ENCODE data around the gene PTGR2. TPM values are rescaled to one million over a fixed set of nuclear protein-coding genes. Genes with fewer than 3 reads are reported as not detected.
"Not testable (repeated sequence)": the region's sequence is repeated elsewhere in the genome, so short reads cannot be mapped to it uniquely, and the experiment has no call there.

PTGR2 gene
- total RNA-seq, 1 experiment from 2014 or later, result 17.1 TPM

DNA sequence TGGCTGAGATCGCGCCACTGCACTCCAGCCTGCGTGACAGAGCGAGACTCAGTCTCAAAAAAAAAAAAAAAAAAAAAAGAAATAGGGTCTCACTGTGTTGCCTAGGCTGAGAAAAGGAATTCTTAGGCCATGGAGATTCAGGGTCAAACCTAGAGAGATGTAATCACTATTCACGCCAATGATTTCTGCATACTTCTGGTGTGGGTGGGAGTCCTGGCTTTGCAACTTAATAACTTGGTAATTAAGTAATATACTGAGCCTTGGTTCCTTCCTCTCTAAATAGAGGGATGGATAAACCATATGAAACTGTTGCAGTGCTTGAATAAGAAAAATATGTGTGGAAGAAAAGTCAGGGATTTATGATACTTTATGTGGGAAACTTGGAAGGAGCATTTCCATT is 37.7 kb downstream of the PTGR2 start:
- in situ Hi-C loops (cut with HindIII; ENCODE audit: low pct_unique_long_range_greater_than_20kb, low sequenced_read_pairs), result no loop called here
- intact Hi-C loops (cut with micrococcal nuclease; ENCODE audit: unreplicated experiment), result no loop called here
- TF ChIP-seq TCF7L2 (IDR thresholded peaks at IDR 0.05; ENCODE audit: low read depth, low read length) (no peak), REST (IDR thresholded peaks at IDR 0.05; ENCODE audit: insufficient read depth in 1 of 2, low read depth in 2 of 2, low read length in 1 of 2) (no peak), POLR2AphosphoS5 (IDR thresholded peaks at IDR 0.05; ENCODE audit: low read depth, low read length) (no peak), CTCF (IDR thresholded peaks at IDR 0.05) (no peak), SIN3A (IDR thresholded peaks at IDR 0.05; ENCODE audit: borderline replicate concordance, insufficient read depth, low read depth, low read length) (no peak)
- Histone ChIP-seq H3K4me1 (ENCODE audit: control insufficient read depth, insufficient read depth, low read length) (peaks cover 13% of the 10 kb centered on the region; the same call in 1 of the 2 replicates), H3K36me3 (ENCODE audit: control insufficient read depth, insufficient read depth, low read length) (peaks cover 15% of the 10 kb centered on the region), H3K27ac (ENCODE audit: low read length) (peak overlapping the region; percentile 95), H3K27me3 (ENCODE audit: control insufficient read depth, insufficient read depth, low read length) (no peaks in the 10 kb centered on the region), H3K4me3 (ENCODE audit: low read depth in 2 of 2, low read length in 2 of 2) (no peak overlapping the region), H3K9me3 (ENCODE audit: control insufficient read depth, insufficient read depth, low read depth, low read length) (no peaks in the 10 kb centered on the region)
- ChIA-PET CTCF (interaction anchor here (0.6 kb wide), 2 partner anchors 42 to 102 kb away, joined by 3 to 12 read pairs; no protein-coding TSS in a partner anchor), POLR2A (no interaction called here)
- no TSS peak for BruUV-seq (replicated peaks)
- DNase-seq (ENCODE audit: low read depth, low spot score) (no peak), ATAC-seq (no peak)

DNA sequence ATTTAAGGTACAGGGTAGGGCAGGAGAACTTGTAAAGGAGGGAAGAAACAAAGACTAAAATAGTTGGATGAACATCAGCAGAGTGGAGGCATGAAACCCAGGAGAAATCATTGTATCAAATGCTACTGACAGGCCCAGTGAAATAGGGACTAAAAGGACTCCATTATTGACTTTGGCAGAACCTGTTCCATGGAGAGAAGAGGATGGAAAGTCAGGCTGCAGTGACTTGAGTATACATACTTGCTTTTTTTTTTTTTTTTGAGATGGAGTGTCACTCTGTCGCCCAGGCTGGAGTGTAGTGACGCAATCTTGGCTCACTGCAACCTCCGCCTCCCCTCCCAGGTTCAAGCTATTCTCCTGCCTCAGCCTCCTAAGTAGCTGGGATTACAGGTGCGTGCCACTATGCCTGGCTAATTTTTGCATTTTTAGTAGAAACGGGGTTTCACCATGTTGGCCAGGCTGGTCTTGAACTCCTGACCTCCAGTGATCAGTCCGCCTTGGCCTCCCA is 42.6 kb downstream of the PTGR2 start:
- H3K9me3 ChIP-seq (ENCODE audit: control insufficient read depth, insufficient read depth, low read depth, low read length); ATAC-seq; H3K4me1 ChIP-seq (ENCODE audit: control insufficient read depth, insufficient read depth, low read length); H3K27ac ChIP-seq (ENCODE audit: low read length); intact Hi-C loops (cut with micrococcal nuclease; ENCODE audit: unreplicated experiment); CTCF ChIA-PET; POLR2A ChIA-PET; H3K4me3 ChIP-seq (ENCODE audit: low read depth in 2 of 2, low read length in 2 of 2); DNase-seq (ENCODE audit: low read depth, low spot score); in situ Hi-C loops (cut with HindIII; ENCODE audit: low pct_unique_long_range_greater_than_20kb, low sequenced_read_pairs); BruUV-seq (replicated peaks); H3K27me3 ChIP-seq (ENCODE audit: control insufficient read depth, insufficient read depth, low read length): not testable (repeated sequence)
- H3K36me3 ChIP-seq (ENCODE audit: control insufficient read depth, insufficient read depth, low read length), result peaks cover 24% of the 10 kb centered on the region

- DNase-seq (ENCODE audit: low read depth, low spot score) (no peak), ATAC-seq (no peak)
- ChIA-PET CTCF (no interaction called here), POLR2A (interaction anchor here (0.5 kb wide), 1 partner anchor 24 kb away, joined by 7 read pairs; no protein-coding TSS in a partner anchor)
- Histone ChIP-seq H3K9me3 (ENCODE audit: control insufficient read depth, insufficient read depth, low read depth, low read length) (no peaks in the 10 kb centered on the region), H3K4me3 (ENCODE audit: low read depth in 2 of 2, low read length in 2 of 2) (no peak overlapping the region), H3K36me3 (ENCODE audit: control insufficient read depth, insufficient read depth, low read length) (peaks cover 24% of the 10 kb centered on the region), H3K4me1 (ENCODE audit: control insufficient read depth, insufficient read depth, low read length) (no peaks in the 10 kb centered on the region), H3K27ac (ENCODE audit: low read length) (no peak overlapping the region), H3K27me3 (ENCODE audit: control insufficient read depth, insufficient read depth, low read length) (no peaks in the 10 kb centered on the region)
- intact Hi-C loops (cut with micrococcal nuclease; ENCODE audit: unreplicated experiment), result no loop called here
- in situ Hi-C loops (cut with HindIII; ENCODE audit: low pct_unique_long_range_greater_than_20kb, low sequenced_read_pairs), result no loop called here
- TF ChIP-seq POLR2AphosphoS5 (IDR thresholded peaks at IDR 0.05; ENCODE audit: low read depth, low read length), result no peak
- TF ChIP-seq REST (IDR thresholded peaks at IDR 0.05; ENCODE audit: insufficient read depth in 1 of 2, low read depth in 2 of 2, low read length in 1 of 2), result no peak
- no peak for TF ChIP-seq CTCF (IDR thresholded peaks at IDR 0.05)
- no peak for TF ChIP-seq SIN3A (IDR thresholded peaks at IDR 0.05; ENCODE audit: borderline replicate concordance, insufficient read depth, low read depth, low read length)
- no peak for TF ChIP-seq TCF7L2 (IDR thresholded peaks at IDR 0.05; ENCODE audit: low read depth, low read length)
- no TSS peak for BruUV-seq (replicated peaks)
Measured at GRCh38 chr14:73895939-73896338, 44.3 kb downstream of the PTGR2 start.
